Thyroid gland (tissue), 4 donors: ENCODE data around the gene GFOD1.

Experiments used
- CTCF ChIP-seq, 6 experiments: fragments of 200-600 bp in 3 of 6; fragments of 450-650 bp in 3 of 6; sonication (generic) in 3 of 6; IDR thresholded peaks; one replicate each; pipeline ENCODE4 v1.5.1; 2016 to 2019; ENCODE audit warnings: antibody characterized with exemption in 6 of 6, mild to moderate bottlenecking in 2 of 6, inconsistent platforms in 1 of 6, moderate library complexity in 1 of 6
- POLR2A ChIP-seq, 2 donors: fragments of 450-650 bp; IDR thresholded peaks; one replicate each; pipeline ENCODE4 v1.6.1; 2017; ENCODE audit warnings: antibody characterized with exemption in 2 of 2, mild to moderate bottlenecking in 2 of 2, moderate library complexity in 1 of 2

- TF ChIP-seq CTCF (IDR thresholded peaks at IDR 0.05), result no peak
- no peak for TF ChIP-seq POLR2A (IDR thresholded peaks at IDR 0.05)
These were observed 155.1 kb downstream of the GFOD1 start for GRCh38 chr6:13332349-13332706.
